Frontal cortex (tissue), 4 donors: ENCODE measurements around the gene ADCY10. TPM values are rescaled to one million over a fixed set of nuclear protein-coding genes. Genes with fewer than 3 reads are reported as not detected.
"Not testable (repeated sequence)": the region's sequence is repeated elsewhere in the genome, so short reads cannot be mapped to it uniquely, and the experiment has no call there.

ENCODE experiments used
- DNase-seq, 2 donors: peaks; one replicate each; pipeline ENCODE4 v3.0.0; 2012; ENCODE audit warnings: low spot score in 2 of 2
- FAIRE-seq: peaks from 2 replicates; lab custom pipeline; 2012; peaks lifted over from hg19 to GRCh38; lab: Jason Lieb, UNC
- total RNA-seq: library from RNA; depleted of rRNA; stranded (reverse); fragments of >200 nt; gene quantifications from one replicate; pipeline ENCODE4 v1.2.3, GENCODE V29; 2014
- donor health status: control.
- donor health status: control.
- donor health status: control.

ADCY10 gene
- total RNA-seq, 1 donor from 2014 or later = 0.41 TPM

DNA sequence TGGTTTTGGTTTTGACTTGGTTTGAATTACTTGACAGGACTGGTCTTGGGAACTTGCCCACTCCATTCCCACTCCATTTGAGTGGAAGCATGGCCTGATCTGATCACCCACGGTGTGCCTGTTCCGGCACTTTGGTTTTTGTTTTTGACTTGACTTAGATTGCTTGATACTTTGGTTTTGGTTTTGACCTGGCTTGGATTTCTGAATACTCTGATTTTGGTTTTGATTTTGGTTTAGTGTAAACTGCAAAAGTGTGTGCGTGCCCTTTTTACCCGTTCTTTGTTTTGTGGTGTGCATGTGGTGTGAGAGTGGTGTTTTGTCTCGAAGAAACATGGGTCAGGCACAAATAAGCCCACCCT lies 50.0 kb downstream of the ADCY10 start:
- DNase-seq (no peak), FAIRE-seq (no peak)

DNA sequence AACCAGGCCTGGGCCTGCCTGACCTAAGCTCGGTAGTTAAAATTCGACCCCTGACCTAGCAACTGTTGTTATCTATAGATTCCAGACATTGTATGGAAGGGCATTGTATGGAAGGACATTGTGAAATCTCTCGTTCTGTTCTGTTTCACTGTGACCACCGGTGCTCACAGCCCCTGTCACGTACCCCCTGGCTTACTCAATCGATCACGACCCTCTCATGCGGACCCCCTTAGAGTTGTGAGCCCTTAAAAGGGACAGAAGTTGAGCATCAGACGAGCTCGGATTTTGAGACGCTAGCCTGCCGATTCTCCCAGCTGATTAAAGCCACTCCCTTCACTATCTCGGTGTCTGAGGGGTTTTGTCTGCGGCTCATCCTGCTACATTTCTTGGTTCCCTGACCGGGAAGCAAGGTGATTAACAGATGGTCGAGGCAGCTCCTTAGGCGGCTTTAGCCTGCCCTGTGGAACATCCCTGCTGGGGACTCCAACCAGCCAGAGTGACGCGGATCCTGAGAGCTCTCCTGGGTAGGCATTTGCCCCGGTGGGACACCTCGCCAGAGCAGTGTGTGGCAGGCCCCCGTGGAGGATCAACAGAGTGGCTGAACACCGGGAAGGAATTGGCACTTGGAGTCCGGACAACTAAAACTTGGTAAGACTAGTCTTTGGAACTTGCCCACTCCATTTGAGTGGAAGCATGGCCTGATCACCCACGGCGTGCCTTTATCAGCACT lies 50.6 kb downstream of the ADCY10 start:
- DNase-seq, FAIRE-seq: not testable (repeated sequence)

DNA sequence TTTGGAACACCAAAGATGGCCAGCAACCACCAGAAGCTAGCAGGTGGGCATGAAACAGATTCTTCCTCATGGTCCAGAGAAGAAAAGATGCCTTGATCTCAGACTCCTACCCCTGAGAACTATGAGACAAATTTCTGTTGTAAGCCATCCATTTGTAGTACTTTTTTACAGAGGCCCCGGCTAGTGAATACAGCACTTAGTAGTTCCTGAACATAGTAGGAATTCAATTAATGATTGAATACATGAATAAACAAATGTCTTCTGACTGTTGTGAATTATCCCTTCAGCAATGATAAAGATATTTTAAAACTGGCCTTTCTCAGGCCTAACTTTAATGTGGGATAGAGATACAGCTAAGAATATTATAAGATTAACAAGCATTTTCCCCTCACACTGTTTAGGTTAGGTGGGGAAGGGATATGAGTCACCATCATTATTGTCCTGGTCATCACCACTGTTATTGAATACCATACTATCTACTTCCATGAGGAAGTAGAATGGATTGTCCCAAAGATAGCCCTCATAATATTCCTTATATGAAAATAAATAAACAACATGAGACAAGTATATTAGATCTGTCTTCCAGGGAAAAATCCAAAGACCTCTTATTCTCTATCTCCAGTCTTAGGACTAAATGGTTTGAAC lies 51.4 kb downstream of the ADCY10 start:
- FAIRE-seq = no peak
- no peak for DNase-seq

DNA sequence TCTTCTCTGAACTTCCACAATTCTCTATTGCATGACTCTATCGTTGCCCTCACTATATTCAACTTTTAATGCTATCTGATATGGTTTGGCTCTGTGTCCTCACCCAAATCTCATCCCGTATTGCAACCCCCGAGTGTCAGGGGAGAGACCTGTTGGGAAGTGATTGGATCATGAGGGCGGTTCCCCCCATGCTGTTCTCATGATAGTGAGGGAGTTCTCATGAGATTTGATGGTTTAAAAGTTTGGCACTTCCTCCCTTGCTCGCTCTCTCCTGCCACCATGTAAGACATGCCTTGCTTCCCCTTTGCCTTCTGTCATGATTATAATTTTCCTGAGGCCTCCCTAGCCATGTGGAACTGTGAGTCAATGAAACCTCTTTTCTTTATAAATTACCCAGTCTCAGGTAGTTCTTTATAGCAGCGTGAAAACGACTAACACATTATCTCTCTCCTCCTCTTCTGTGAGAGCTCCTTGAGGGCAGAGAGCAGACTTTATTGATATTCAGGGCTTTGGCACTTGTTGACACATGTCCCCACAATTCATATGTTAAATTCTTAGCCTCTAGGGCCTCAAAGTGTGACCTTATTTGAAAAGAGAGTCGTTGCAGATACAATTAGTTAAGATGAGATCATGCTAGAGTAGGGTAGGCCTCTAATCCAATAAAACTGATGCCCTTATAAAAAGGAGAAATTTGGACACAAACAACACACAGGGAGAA lies 52.1 kb downstream of the ADCY10 start:
- FAIRE-seq = no peak
- DNase-seq = no peak

DNA sequence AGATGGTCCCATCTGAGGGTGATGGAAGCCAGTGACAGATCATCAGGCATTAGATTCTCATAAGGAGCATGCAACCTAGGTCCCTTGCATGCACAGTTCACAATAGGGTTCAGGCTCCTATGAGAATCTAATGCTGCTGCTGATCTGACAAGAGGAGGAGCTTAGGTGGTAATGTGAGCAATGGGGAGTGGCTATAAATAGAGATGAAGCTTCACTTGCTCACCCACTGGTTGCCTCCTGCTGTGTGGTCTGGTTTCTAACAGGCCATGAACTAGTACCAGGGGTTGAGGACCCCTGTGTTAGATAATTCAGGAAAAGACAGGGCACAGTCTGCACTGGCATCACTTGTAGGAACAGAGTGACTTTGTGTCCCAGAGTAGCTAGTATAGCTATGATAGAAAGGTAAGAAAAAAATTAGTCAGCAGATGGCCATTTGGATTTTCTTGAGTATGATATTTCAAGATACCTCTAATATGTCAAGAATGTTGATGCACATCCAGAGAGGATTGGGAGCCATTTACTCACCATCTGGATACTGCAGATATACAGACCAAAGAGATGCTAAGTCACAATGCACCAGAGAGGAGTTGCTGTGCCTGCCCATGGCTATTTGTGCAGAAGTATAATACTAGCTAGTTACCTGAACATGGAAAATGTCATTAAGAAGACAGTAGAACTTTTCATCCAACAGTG lies 53.6 kb downstream of the ADCY10 start:
- DNase-seq (no peak), FAIRE-seq (no peak)

DNA sequence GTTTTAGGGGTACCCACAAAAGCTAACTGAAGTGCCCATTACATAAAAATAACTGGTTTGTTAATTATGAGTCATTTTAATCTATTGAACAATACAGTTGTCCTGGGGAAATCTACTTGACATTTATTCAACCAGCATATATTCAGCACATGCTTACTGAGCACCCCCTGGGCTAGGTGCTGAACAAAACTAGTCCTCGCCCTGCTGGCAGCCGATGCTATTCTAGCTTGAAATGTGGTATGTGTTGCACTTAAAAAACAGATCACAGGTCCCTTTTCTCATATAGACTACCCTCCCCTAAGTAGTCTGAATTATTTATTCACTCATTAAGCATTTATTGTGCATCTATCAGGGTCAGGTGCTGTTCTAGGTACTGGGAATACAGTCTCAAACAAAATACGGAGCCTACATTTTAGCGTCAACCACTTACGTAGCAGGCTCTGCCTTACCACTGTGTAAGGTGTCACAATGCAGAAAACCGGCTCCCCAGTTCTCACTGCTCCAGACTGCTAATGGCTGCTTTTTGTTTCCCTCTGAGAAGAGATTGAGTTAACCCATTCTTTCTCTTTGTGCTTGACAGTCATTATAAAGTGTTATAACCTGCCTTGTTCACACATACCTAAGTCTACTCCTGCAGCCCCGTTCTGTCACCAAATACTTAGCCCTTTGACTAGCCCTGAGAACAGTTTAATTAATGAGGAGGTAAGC lies 57.1 kb downstream of the ADCY10 start:
- DNase-seq = no peak
- FAIRE-seq = no peak

DNA sequence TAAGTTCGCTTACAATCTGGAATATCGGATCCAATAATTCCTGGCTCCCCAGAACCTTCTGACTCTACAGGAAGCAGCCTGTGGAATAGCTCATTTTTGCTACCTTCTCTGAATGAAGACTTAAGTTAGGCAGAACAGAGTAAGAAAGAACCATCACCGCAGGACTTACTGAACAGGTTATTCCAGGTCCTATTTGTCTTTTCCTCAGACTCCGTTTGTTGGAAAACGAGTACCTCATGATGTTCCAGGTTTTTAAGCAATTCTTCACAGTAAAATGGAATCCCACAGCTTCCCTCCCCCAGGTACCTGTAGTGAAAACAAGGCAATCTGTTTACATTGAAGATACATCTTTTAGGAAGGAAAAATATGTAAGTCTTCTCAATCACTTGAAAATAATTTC lies 59.8 kb downstream of the ADCY10 start:
- FAIRE-seq = no peak
- DNase-seq = no peak

DNA sequence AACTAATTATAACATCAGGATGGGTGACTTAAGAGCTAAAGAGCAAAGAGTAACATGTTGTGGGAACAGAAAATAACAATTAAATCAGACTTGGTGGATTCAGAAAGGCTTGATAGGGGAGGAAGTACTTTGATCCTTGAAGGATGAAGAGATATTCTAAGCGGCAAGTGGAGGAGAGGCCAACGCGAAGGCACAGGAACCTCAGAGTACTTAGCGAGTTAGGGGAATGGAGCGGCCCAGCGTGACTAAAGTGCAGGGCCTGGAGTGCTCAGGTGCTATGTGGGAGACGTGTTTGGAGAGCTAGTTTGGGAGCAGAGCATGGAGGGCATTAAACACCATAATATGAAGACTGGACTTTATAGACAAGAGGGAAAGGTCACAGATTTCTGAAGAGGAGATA lies 64.3 kb downstream of the ADCY10 start:
- FAIRE-seq = no peak
- no peak for DNase-seq

DNA sequence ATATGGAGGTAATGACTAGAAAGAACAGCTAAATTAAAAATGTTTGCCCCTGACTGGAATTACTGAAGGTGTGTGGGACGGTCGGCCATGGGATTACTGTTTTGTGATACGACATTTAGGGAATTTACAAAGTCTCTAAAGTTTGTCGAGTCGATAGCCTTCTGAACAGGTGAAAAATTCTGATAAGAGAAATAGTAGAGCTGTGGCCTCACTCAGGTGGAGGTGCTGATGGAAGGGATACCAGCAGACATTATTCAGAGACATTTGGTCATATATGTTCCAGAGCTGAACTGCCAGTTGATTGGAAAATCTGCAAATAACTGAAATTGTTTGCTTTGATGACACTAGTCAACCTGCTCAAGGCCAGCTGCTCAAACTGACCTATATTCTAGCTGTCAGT lies 71.1 kb downstream of the ADCY10 start:
- FAIRE-seq (no peak), DNase-seq (no peak)

DNA sequence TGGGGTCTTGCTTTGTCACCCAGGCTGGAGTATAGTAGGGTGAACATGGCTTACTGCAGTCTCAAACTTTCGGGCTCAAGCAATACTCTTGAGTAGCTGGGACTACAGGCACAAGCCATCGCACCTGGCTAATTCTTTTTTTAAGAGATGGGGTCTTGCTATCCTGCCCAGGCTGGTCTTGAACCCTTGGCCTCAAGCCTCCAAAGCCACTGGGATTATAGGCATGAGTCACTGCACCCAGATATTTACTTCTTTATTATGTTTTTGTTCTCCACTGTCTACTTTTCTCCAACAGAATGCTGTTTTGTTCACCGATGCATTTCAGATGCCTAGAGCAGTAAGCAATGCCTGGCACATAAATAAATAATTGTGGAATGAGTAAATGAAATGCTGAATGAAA lies 72.4 kb downstream of the ADCY10 start:
- FAIRE-seq (no peak), DNase-seq (no peak)

DNA sequence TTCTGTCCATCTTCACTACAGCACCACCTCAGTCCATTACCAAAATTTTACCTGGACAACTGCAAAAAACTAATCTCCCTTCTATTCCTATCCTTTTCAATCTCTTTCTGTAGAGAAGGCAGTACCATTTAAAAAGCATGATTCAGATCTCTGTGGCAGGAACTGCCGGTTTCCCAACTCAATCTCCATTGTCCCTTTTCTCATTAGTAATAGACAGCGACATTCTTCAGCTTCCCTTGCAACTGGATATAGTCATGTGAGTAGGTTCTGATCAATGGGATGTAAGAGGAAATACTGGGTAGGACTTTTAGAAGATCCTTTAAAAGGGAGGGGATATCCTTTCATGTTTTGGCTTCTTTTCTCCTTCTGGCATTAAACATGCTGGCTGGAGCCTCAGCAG lies 74.9 kb downstream of the ADCY10 start:
- DNase-seq (no peak), FAIRE-seq (no peak)

DNA sequence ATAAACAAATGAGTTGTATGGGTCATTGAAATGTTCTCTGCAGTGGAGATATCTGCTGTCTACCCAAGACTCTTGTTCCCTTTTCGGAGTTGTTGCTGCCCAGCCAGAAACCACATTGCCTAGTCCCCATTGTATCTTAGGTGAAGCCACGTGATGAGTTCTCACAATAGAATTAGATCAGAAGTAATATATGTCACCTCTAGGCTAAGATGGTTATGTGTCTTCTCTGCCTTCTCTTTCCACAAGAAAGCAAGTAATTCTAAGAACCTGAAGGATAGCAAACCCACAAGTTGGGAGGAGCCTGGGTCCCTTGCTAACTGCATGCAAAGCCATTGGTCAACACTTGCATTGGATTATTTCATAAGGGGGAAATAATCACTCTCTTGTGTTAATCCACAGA lies 76.6 kb downstream of the ADCY10 start:
- FAIRE-seq (no peak), DNase-seq (no peak)

DNA sequence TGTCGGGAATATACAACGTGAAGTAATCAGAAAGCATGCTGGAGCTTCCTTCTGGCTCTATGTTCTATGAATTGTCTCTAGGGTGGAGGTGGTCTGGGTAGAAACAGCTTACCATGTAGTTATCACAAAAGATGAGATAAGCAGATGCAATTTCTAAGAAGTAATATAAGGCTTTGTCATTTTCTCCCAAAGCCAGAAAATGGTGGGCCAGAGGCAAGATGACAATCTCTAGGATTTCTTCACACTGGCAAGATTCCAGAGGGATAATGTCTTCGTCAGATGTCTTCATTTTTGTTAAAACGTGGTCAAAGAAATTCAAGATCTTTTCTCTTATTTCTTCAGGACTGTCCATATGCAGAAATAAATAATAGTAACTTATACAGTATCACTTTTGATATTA lies 77.7 kb downstream of the ADCY10 start:
- FAIRE-seq (no peak), DNase-seq (no peak)

DNA sequence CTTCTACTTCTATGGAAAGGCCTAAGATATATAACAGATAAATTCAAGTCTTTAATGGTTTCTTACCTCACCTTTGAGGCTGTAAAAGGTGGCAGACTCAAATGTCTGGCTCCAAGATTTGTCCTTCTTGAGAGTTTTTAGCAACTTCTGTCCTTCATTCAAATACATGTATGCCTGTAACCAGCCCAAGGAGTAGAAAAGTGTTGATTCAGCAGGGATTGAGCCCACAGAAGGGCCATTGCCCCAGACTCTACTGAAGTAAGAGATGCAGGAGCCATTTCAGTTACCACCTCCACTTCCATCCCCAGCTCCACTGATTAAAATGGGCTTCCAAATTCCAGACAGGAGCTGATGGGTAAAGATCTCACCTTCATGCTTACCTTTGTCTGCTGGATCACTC lies 80.0 kb downstream of the ADCY10 start:
- FAIRE-seq = no peak
- DNase-seq = no peak

DNA sequence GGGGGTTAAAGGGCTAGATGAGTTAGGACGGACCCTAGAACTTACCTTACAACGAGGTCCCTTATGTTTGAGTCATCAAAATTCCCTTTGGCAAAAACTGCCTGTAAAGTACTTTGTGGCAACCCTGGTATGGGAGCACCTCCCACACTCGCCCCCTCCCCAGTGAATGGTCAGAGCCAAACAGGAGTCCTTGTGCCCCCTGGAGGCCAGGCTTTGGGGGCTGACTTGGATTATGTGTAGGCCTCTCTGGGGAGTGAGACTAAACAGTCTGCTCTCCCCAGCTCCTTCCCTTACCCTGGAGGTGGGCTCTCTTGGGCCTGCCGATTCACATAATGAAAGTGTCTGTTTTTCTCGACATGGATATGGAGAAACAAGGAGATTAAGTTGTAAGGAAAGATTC lies 81.2 kb downstream of the ADCY10 start:
- FAIRE-seq (no peak), DNase-seq (no peak)

DNA sequence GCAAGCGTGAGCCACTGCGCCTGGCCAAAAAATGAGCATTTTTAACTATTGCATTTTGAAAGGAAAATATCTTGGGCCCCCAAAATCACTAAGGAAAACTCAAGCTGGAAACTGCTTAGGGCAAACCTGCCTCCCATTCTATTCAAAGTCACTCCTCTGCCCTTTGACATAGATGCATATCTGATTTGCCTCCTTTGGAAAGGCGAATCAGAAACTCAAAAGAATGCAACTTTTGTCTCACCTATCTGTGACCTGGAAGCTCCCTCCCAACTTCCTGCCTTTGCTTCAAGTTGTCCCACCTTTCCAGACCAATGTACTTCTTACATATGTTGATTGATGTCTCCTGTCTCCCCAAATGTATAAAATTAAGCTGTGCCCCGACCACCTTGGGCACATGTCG lies 83.3 kb downstream of the ADCY10 start:
- FAIRE-seq, DNase-seq: not testable (repeated sequence)

DNA sequence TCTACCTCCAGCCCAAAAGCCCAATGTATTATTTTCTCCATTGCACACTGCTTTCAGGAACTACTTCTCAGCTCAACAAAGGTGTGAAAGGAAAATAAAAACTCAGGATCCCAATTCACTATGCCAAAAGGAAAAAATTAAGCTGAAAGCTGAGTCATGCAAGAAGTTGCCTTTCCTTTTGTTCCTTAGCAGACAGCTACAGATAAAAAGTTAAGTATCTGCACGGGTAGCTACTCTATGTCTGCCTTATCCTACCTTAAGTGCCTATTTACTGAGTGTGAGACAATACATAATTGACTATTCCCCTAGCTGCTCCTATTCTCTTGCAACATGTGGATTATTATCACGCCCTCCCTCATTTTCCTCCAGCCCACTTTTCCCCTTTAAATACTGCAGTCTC lies 84.1 kb downstream of the ADCY10 start:
- DNase-seq (no peak), FAIRE-seq (no peak)

DNA sequence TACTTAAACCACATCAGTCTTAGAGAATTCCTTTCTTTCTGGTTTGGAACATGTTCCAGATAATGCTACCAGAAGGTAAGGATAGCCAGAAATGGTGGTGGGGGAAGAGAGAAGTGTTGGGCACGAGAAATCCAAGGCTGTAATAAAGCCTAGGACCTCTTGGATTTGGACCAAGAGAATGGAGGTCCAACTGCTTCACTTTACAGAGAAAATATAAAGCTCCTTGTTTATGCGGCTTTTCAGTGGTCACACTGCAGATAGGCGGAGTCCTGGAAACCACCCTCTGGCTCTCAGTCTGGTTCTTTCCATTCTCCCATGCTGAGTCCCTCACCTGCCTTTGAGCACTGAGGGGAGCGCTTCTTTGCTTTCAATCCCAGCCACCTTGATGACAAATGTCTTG lies 87.8 kb downstream of the ADCY10 start:
- DNase-seq (no peak), FAIRE-seq (no peak)

DNA sequence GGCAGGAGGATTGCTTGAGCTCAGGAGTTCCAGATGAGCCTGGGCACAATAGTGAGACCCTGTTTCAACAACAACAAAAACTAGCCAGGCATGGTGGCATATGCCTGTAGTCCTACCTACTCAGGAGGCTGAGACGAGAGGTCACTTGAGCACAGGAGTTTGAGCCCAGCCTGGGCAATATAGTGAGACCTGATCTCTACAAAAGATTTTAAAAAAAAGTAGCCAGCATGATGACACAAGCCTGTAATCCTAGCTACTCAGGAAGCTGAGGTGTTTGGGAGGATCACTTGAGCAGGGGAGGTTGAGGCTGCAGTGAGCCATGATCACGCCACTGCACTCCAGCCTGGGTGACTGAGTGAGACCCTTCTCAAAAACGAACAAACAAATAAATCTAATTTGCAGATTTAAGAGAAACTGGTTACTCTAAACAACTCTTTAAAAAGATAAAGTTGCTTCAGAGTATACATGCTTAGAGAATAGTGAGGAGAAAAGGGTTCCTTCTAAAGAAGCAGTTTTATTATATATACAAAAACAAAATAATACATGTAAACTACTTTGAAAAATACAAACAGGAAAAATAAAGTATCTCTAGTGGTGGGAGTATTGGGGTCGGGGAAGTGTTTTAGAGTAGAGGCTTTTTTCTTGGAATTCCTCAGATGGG lies 88.4 kb downstream of the ADCY10 start:
- FAIRE-seq (no peak), DNase-seq (no peak)
